Right cardiac atrium (tissue), 5 donors: ENCODE results near the gene TDRD15. TPM values are rescaled to one million over a fixed set of nuclear protein-coding genes. Genes with fewer than 3 reads are reported as not detected.
"Not testable (repeated sequence)": the region's sequence is repeated elsewhere in the genome, so short reads cannot be mapped to it uniquely, and the experiment has no call there.

Source experiments
- ATAC-seq, 2 donors: fragments of 200-7000 bp; cut with Tn5 transposase; one replicate each; pipeline versions ENCODE4 v1.8.0 to v1.9.1; 2020; ENCODE audit warnings: moderate library complexity in 2 of 2, mild to moderate bottlenecking in 1 of 2
- DNase-seq, 3 donors: peaks; one replicate each; pipeline ENCODE4 v3.0.0-alpha.2; 2020
- H3K27ac ChIP-seq: one replicate; pipeline ENCODE4 v1.5.1; 2013; ENCODE audit warnings: mild to moderate bottlenecking, low read length, control low read depth, moderate library complexity
- H3K27me3 ChIP-seq: one replicate; pipeline ENCODE4 v1.6.1; 2013; ENCODE audit not compliant: control insufficient read depth, insufficient read depth
- H3K4me1 ChIP-seq: one replicate; pipeline ENCODE4 v1.6.1; 2013; ENCODE audit warnings: low read length; ENCODE audit not compliant: control insufficient read depth, insufficient read depth
- H3K4me3 ChIP-seq: one replicate; pipeline ENCODE4 v1.5.1; 2013; ENCODE audit warnings: low read length, control low read depth
- H3K9me3 ChIP-seq: one replicate; pipeline ENCODE4 v1.6.1; 2013; ENCODE audit warnings: low read length; ENCODE audit not compliant: control insufficient read depth
- WGBS: extraction: QIAGEN DNeasy Blood & Tissue Kit; methylation state at CpG from one replicate; pipeline ENCODE4 v1.1.7; 2013; 5-methylcytosine and 5-hydroxymethylcytosine counted together
- intact Hi-C, 4 donors: fragments of 100-400 bp; cut with DNase I; formaldehyde crosslinking; loops; one replicate each; pipeline versions ENCODE4 v1.11.0 to v1.14.0; 2022 to 2023
- polyA plus RNA-seq: library from polyadenylated mRNA; stranded (reverse); fragments of 200-250 nt; gene quantifications from one replicate; pipeline ENCODE4 v1.2.3, GENCODE V29; 2013
- total RNA-seq, 4 donors: library from RNA; stranded (reverse); fragmentation: NEBNext Ultra II Directional; extraction: Animal tissue kit (Norgen Biotek cat#: 25700); gene quantifications; one replicate each; pipeline ENCODE4 v1.2.1, GENCODE V29; 2021
- donor health status: healthy with polysubstance abuse.
- donor health status: DM: no; HTN: yes; CAD: no.
- donor health status: DM: no; HTN: no; CAD: no.
- donor health status: DM: no; HTN: yes; CAD: no; lungs with severe emphysema.
- donor health status: DM: yes; HTN: yes; CAD: no.

The TDRD15 gene
- total and polyA plus RNA-seq, 5 donors = not detected

- ATAC-seq (no peak), DNase-seq (no peak)
- intact Hi-C loops = no loop called here
- no peaks in the 10 kb centered on the region for H3K9me3 ChIP-seq
- H3K27ac ChIP-seq = no peak overlapping the region
- no peaks in the 10 kb centered on the region for H3K27me3 ChIP-seq
- H3K4me1 ChIP-seq = no peaks in the 10 kb centered on the region
- H3K4me3 ChIP-seq = no peak overlapping the region
Measured at GRCh38 chr2:21148718-21149117, 24.9 kb downstream of the TDRD15 start.

- intact Hi-C loops, H3K27ac ChIP-seq, H3K4me3 ChIP-seq, DNase-seq, H3K9me3 ChIP-seq, H3K27me3 ChIP-seq, H3K4me1 ChIP-seq, ATAC-seq: not testable (repeated sequence)
- 72% methylated on average over 2 of the region's 2 CpGs for WGBS
Measured at GRCh38 chr2:21151234-21151633, 27.5 kb downstream of the TDRD15 start.

- Histone ChIP-seq H3K27ac (no peak overlapping the region), H3K27me3 (no peaks in the 10 kb centered on the region), H3K4me3 (no peak overlapping the region), H3K4me1 (no peaks in the 10 kb centered on the region), H3K9me3 (no peaks in the 10 kb centered on the region)
- WGBS = 46% methylated on average over 3 of the region's 3 CpGs
- intact Hi-C loops = no loop called here
- no peak for DNase-seq
- ATAC-seq = no peak
Measured at GRCh38 chr2:21155365-21156136, 31.8 kb downstream of the TDRD15 start.

- Histone ChIP-seq H3K4me1 (no peaks in the 10 kb centered on the region), H3K9me3 (no peaks in the 10 kb centered on the region), H3K4me3 (no peak overlapping the region), H3K27me3 (no peaks in the 10 kb centered on the region), H3K27ac (no peak overlapping the region)
- 92% methylated on average over 6 of the region's 6 CpGs for WGBS
- ATAC-seq (no peak), DNase-seq (peak in 2 of 3 donors; percentile 28 to 30)
- intact Hi-C loops = no loop called here
Measured at GRCh38 chr2:21161122-21161521, 37.4 kb downstream of the TDRD15 start.

GRCh38 chr2:21161832-21162614, 38.3 kb downstream of the TDRD15 start:
- ATAC-seq (no peak), DNase-seq (no peak)
- Histone ChIP-seq H3K27ac (no peak overlapping the region), H3K4me3 (no peak overlapping the region), H3K27me3 (no peaks in the 10 kb centered on the region), H3K4me1 (no peaks in the 10 kb centered on the region), H3K9me3 (no peaks in the 10 kb centered on the region)
- intact Hi-C loops = no loop called here
- 82% methylated on average over 7 of the region's 7 CpGs for WGBS

- DNase-seq = peak in 1 of 3 donors; percentile 23
- 85% methylated on average over 5 of the region's 5 CpGs for WGBS
- Histone ChIP-seq H3K4me3 (no peak overlapping the region), H3K4me1 (no peaks in the 10 kb centered on the region), H3K27me3 (no peaks in the 10 kb centered on the region), H3K9me3 (no peaks in the 10 kb centered on the region), H3K27ac (no peak overlapping the region)
- no peak for ATAC-seq
- intact Hi-C loops = no loop called here
Measured at GRCh38 chr2:21162615-21162878, 38.8 kb downstream of the TDRD15 start.

GRCh38 chr2:21163213-21163612, 39.4 kb downstream of the TDRD15 start:
- peak in 2 of 3 donors; percentile 17 to 50 for DNase-seq
- peak in 1 of 2 donors; percentile 51 for ATAC-seq
- Histone ChIP-seq H3K27ac (no peak overlapping the region), H3K4me3 (no peak overlapping the region), H3K27me3 (no peaks in the 10 kb centered on the region), H3K4me1 (no peaks in the 10 kb centered on the region), H3K9me3 (no peaks in the 10 kb centered on the region)
- intact Hi-C loops = no loop called here
- WGBS = 95% methylated on average over 9 of the region's 9 CpGs

GRCh38 chr2:21165350-21165749, 41.6 kb downstream of the TDRD15 start:
- intact Hi-C loops = no loop called here
- ATAC-seq (no peak), DNase-seq (no peak)
- H3K27ac ChIP-seq = no peak overlapping the region
- no peak overlapping the region for H3K4me3 ChIP-seq
- no peaks in the 10 kb centered on the region for H3K9me3 ChIP-seq
- WGBS = 15% methylated on average over 1 of the region's 1 CpG
- no peaks in the 10 kb centered on the region for H3K27me3 ChIP-seq
- no peaks in the 10 kb centered on the region for H3K4me1 ChIP-seq

GRCh38 chr2:21175895-21176646, 52.3 kb downstream of the TDRD15 start:
- DNase-seq (no peak), ATAC-seq (peak; percentile 26 to 54)
- WGBS = 21% methylated on average over 5 of the region's 5 CpGs
- Histone ChIP-seq H3K4me1 (peaks cover 2% of the 10 kb centered on the region), H3K4me3 (no peak overlapping the region), H3K27ac (no peak overlapping the region), H3K27me3 (no peaks in the 10 kb centered on the region), H3K9me3 (no peaks in the 10 kb centered on the region)
- intact Hi-C loops = loop anchor here (2.0 to 5.0 kb wide), 2 partner anchors 141 kb away; no protein-coding TSS in a partner anchor

GRCh38 chr2:21181957-21182356, 58.2 kb downstream of the TDRD15 start:
- Histone ChIP-seq H3K9me3 (no peaks in the 10 kb centered on the region), H3K4me1 (no peaks in the 10 kb centered on the region), H3K27ac (no peak overlapping the region), H3K4me3 (no peak overlapping the region), H3K27me3 (no peaks in the 10 kb centered on the region)
- no peak for DNase-seq
- 83% methylated on average over 5 of the region's 5 CpGs for WGBS
- no peak for ATAC-seq
- intact Hi-C loops = no loop called here

GRCh38 chr2:21183306-21183705, 59.5 kb downstream of the TDRD15 start:
- Histone ChIP-seq H3K4me3 (no peak overlapping the region), H3K9me3 (no peaks in the 10 kb centered on the region), H3K27ac (no peak overlapping the region), H3K4me1 (no peaks in the 10 kb centered on the region), H3K27me3 (no peaks in the 10 kb centered on the region)
- intact Hi-C loops = no loop called here
- WGBS = 81% methylated on average over 4 of the region's 4 CpGs
- ATAC-seq (no peak), DNase-seq (no peak)
